ENCODE measurements around the gene TULP1.

The TULP1 gene

DNA sequence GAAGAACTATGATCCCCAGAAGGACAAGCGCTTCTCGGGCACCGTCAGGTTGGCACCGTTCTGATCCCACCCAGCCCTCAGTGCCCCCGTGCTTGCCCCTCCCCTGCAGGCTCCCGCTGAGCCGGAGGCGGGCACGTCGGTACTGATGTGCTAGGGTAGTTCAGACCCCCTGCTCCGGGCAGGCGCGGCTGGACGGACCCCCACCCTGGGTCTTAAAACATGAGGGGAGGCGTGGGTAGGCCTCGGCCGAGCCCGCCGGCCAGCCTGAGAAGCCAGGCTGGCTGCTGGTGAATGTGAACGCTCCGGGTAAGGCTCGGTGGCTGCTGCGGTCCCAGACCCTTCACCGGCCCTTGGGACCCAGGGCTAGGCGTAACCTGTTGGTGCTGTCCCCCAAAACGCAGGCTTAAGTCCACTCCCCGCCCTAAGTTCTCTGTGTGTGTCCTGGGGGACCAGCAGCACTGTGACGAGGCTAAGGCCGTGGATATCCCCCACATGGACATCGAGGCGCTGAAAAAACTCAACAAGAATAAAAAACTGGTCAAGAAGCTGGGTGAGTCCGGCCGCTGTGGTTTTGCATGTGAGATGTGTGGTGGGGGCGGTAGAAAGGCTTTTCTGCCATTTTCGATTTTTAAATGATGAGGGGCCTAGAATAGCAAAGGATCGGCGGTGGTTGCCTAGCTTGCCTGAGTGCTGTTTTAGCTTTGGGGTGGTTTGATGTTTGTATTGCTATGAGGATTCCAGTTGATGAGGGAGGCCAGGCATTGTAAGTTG is 43.5 kb downstream of the TULP1 start:
- DNase-seq = peak in 10 of 58 donors; percentile 41 to 70 (median 54)

GRCh38 chr6:35468181-35468979 is 44.3 kb downstream of the TULP1 start, which contains the start of gene RPL10A:
Gene RPL10A, plus strand, starts transcription at chr6:35468401. Its CDS starts 34 bp downstream, at chr6:35468435.
- peak; percentile 62 to 98 (median 92) for DNase-seq

- no peak for DNase-seq
These were observed 47.0 kb downstream of the TULP1 start for GRCh38 chr6:35465646-35466045.

DNA sequence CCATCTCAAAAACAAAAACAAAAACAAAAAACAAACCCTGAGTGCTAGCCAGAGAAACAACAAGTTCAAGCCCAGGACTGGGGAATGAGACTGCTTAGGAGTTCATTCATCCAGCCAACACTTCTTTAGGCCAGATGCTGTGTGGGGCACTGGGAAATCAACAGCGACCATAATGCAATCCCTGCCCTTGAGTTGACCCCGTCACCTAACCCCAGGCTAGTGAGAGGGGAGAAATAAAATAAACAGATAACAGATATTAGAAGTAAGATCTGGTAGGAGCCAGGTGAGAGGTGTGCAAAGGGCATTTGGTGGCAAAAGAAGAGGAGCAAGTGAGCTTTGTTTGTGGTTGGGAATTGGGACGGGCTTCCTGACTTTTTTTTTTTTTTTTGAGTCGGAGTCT is 49.4 kb downstream of the TULP1 start:
- no peak for DNase-seq

DNA sequence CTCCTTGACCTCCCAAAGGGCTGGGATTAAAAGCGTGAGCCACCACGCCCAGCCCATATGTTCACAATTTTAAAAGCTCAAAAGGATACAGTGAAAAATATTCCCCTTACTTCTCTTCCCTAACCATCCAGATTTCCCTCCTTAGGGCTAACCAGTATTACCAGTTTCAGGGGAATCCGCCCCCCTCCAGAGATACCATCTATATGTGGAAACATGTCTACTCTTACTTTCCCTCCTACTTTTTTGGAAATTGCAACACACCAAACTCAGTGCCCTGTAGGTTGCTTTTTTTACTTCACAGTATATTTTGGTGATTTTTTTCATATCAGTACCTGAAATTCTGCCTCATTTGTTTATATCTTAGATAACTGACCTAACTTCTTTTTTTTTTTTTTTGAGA is 51.4 kb downstream of the TULP1 start:
- DNase-seq = no peak

DNA sequence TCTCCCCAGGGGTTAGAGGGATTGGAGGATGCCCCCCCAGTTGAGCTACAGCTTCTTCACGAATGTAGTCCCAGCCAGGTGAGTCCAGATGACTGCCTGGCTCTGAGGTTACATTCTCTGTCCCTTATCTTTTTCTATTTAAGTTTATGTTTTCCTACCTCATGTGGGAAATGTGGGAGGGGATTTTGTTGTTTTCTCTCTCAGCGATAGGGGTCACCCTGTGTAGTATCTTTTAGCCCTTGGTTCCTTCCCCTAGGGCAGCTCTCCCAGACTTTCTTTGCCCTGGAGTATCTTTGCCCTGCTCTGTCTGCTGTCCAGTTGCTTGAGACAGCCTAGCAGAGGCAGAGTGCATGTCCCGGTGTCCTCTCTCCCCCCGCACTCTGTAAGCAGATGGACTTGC is 54.8 kb downstream of the TULP1 start:
- no peak for DNase-seq

DNA sequence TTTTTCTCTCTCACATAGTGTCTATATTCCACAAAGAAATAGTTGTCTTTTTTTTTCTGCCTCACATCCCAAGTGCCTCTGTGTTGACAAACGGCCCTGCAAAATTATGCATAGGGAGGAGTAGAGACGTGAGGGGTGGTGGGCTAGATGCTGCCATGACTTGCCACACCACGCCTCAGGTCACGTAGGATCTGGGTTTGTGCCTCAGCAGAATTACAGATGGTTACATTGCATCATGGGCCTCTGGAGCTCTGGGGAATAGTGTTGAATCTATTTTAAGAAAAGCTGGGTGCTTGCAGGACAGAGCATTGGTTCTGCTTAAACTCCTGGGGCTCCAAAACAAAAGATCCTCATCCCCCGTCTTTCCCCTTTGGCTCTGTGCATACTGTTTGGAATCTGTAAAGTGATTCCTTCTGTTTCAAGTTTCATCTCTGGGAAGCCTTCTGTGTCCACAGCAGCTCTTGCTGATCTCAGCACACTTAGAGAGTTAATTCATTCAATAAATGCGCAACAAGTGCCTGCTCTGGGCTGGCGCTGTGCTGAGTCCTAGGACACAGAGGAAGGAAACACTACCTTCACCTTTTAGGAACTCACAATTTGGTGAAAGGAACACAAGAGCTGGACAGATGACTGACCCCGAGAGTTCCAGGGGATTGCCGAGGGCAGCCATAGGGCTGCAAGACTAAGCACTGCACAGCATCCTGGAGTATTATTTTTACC is 58.1 kb downstream of the TULP1 start:
- DNase-seq = no peak

- no peak for DNase-seq
These were observed 59.5 kb downstream of the TULP1 start for GRCh38 chr6:35453236-35453635.

DNA sequence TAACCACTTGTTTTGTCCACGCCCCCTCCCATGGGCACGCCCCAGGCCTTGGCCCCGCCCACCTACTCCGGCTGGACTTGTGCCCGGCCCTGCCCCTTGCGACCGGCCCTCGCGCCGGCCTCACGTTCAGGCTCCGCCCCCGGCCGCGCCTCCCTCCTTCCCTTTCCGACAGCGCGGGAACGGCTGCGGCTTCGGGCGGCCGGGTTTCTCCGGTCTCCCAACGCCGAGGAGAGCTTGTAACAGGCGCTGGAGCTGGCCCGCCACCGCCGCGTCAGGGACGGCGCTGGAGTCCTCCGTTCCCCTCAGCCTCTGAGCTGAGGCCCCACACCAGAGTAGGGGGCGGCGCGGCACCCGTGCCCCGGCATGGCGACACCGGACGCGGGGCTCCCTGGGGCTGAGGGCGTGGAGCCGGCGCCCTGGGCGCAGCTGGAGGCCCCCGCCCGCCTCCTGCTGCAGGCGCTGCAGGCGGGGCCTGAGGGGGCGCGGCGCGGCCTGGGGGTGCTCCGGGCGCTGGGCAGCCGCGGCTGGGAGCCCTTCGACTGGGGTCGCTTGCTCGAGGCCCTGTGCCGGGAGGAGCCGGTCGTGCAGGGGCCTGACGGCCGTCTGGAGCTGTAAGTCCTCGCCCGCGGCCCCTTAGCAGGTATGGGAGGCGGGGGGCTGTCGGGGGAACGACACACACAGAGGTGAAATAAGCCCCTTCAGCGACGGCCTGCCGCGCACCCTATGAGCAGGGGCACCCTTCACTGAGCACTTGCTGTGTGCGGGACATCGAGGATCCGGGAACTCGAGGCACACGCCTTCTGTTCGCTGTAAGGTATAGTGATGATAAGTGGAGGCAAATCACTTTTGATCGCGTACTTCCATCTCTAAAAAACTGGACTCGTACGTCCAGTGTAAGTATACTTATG is 60.3 kb downstream of the TULP1 start, which contains the start of gene FANCE:
Gene FANCE (plus strand): TSS at position 156 of the 908 bp plus-strand sequence. CDS start 208 bp downstream, at position 364.
- DNase-seq = peak in 56 of 58 donors; percentile 16 to 94 (median 82)

GRCh38 chr6:35451354-35452182 is 61.1 kb downstream of the TULP1 start:
- no peak for DNase-seq

DNA sequence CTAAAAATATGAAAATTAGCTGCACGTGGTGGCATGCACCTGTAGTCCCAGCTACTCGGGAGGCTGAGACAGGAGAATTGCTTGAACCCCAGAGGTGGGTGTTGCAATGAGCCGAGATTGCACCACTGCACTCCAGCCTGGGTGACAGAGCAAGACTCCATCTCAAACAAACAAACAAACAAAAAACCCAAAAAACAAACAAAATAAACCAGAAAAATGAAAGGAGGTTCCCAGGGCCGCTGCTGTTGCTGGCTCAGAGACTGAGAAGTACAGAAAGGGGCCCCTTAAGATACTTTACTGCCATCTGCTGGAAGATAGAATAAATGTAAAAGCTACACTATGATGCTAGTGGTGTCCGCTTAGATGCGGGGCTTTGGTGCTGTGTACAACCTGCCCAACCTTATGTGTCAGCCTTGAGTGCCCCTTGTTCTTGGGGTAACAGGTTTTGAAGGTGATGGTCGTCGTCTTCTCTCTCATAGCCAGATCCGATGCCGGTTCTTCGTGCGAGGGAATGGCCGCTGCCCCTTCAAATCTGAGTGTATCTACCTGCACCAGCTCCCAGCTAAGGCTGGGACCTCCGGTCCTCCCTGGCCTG is 63.3 kb downstream of the TULP1 start:
- peak in 11 of 58 donors; percentile 7 to 68 (median 22) for DNase-seq

DNA sequence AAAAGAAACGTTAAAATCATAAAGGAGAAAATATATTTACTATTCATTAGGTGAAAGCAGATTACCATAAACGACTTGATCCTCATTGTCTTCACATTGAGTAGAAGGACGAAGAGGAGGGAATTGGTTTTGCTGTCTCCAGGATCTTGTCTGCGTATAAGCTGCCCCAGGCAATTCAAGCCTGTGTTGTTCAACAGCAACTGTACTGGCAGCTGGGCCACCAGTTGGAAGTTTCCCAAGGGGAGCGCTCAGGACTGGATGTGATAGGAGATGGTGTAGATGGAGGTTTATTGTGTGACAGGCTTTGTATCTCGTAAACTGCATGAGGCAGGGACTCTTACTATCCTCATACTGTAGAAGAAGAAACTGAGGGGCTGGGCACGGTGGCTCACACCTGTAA is 64.5 kb downstream of the TULP1 start:
- no peak for DNase-seq

Data from anterior cingulate cortex (tissue), 58 donors.